K562 (cell line): ENCODE results near the gene ZFAND3. TPM values are rescaled to one million over a fixed set of nuclear protein-coding genes. Genes with fewer than 3 reads are reported as not detected.

Experiments
- ATAC-seq: fragments of 200-7000 bp; cut with Tn5 transposase; 3 replicates; pipeline ENCODE4 v1.9.1; 2020; ENCODE audit warnings: moderate library complexity
- BruUV-seq: library from RNA; stranded (reverse); fragments of 400-500 nt; replicated peaks from 2 replicates; lab custom pipeline; 2021; lab: Mats Ljungman, UMichigan
- CTCF ChIA-PET: fragments of 300-600 bp; formaldehyde crosslinking; extraction: SDS; loops from one replicate; lab custom pipeline; 2021; ENCODE audit warnings: low intra/inter-chr PET ratio; lab: Yijun Ruan, JAX
- POLR2A ChIA-PET: fragments of 300-600, 350-650 bp; sonication (Branson Sonifier 250); formaldehyde crosslinking; extraction: SDS; loops from one replicate; lab custom pipeline; 2021; ENCODE audit warnings: antibody characterized with exemption, inconsistent platforms; lab: Yijun Ruan, JAX
- DNase-seq, 4 experiments: peaks; one replicate each; pipeline versions ENCODE4 v3.0.0 to v3.0.0-alpha.2; 2011 to 2018; ENCODE audit warnings: low spot score in 3 of 4, mixed read lengths in 3 of 4; ENCODE audit errors: extremely low read depth in 1 of 4
- FAIRE-seq: peaks from 2 replicates; lab custom pipeline; 2011; peaks lifted over from hg19 to GRCh38; lab: Jason Lieb, UNC
- H2AFZ ChIP-seq: 2 replicates; pipeline ENCODE4 v1.6.0; 2011; ENCODE audit warnings: low read depth, low read length, control low read depth, inconsistent platforms
- H3K27ac ChIP-seq: fragments of 200-600 bp; 3 replicates; pipeline ENCODE4 v1.8.0; 2011; ENCODE audit warnings: low read depth, mild to moderate bottlenecking, control low read depth, inconsistent platforms, low read length, moderate library complexity, mixed read lengths; ENCODE audit errors: extremely low read depth
- H3K27me3 ChIP-seq, 2 experiments: fragments of 300-600 bp in 1 of 2; 2 replicates in 1 of 2; 3 replicates in 1 of 2; pipeline versions ENCODE4 v1.6.0 to v1.8.0; 2011; ENCODE audit warnings: inconsistent platforms in 2 of 2, low read length in 2 of 2, mild to moderate bottlenecking in 1 of 2, mixed read lengths in 1 of 2, moderate library complexity in 1 of 2; ENCODE audit not compliant: control insufficient read depth in 2 of 2, insufficient read depth in 2 of 2
- H3K36me3 ChIP-seq: fragments of 300-600 bp; 3 replicates; pipeline ENCODE4 v1.8.0; 2011; ENCODE audit warnings: mild to moderate bottlenecking, low read length, inconsistent platforms; ENCODE audit not compliant: control insufficient read depth, insufficient read depth
- H3K4me1 ChIP-seq, 2 experiments: fragments of 200-600 bp in 1 of 2; replicated peaks in 1 of 2; 2 replicates in 1 of 2; 3 replicates in 1 of 2; pipeline versions ENCODE4 v1.5.1 to v1.8.0; 2011; ENCODE audit warnings: inconsistent platforms in 2 of 2, low read length in 2 of 2, mild to moderate bottlenecking in 1 of 2, mixed read lengths in 1 of 2, moderate library complexity in 1 of 2; ENCODE audit not compliant: control insufficient read depth in 2 of 2, insufficient read depth in 2 of 2
- H3K4me2 ChIP-seq: 2 replicates; pipeline ENCODE4 v1.6.1; 2011; ENCODE audit warnings: low read length, control low read depth, inconsistent platforms, mixed read lengths; ENCODE audit not compliant: insufficient read depth
- H3K4me3 ChIP-seq: fragments of 200-600 bp; sonication (generic), shearing (Covaris generic); 2 replicates; pipeline ENCODE4 v1.5.1; 2016; ENCODE audit warnings: control low read depth, inconsistent platforms
- H3K79me2 ChIP-seq: fragments of 200-600 bp; 3 replicates; pipeline ENCODE4 v1.8.0; 2011; ENCODE audit warnings: low read length, inconsistent platforms; ENCODE audit not compliant: control insufficient read depth, insufficient read depth
- H3K9ac ChIP-seq, 2 experiments: 2 replicates each; pipeline versions ENCODE4 v1.6.0 to v1.6.1; 2011; ENCODE audit warnings: low read depth in 2 of 2, low read length in 2 of 2, control low read depth in 1 of 2, inconsistent platforms in 1 of 2, mild to moderate bottlenecking in 1 of 2, mixed read lengths in 1 of 2; ENCODE audit not compliant: insufficient read depth in 1 of 2
- H3K9me1 ChIP-seq: one replicate; pipeline ENCODE4 v1.6.0; 2011; ENCODE audit warnings: inconsistent platforms, mild to moderate bottlenecking, low read length, moderate library complexity; ENCODE audit not compliant: control insufficient read depth, insufficient read depth
- H3K9me3 ChIP-seq: replicated peaks from 2 replicates; pipeline ENCODE4 v1.5.1; 2011; ENCODE audit warnings: low read depth, low read length, inconsistent platforms; ENCODE audit not compliant: control insufficient read depth, insufficient read depth
- H4K20me1 ChIP-seq: replicated peaks from 2 replicates; pipeline ENCODE4 v1.6.1; 2011; ENCODE audit warnings: low read length, inconsistent platforms, mixed read lengths; ENCODE audit not compliant: control insufficient read depth, insufficient read depth
- PYGO2 ChIP-seq: fragments of 450-650 bp; IDR thresholded peaks from 2 replicates; pipeline ENCODE4 v1.6.1; 2016; ENCODE audit warnings: mild to moderate bottlenecking, missing genetic modification characterization, moderate library complexity, missing compliant biosample characterization
- SMARCE1 ChIP-seq: fragments of 450-650 bp; IDR thresholded peaks from 2 replicates; pipeline ENCODE4 v1.7.1; 2016; ENCODE audit warnings: mild to moderate bottlenecking
- ZC3H11A ChIP-seq: IDR thresholded peaks from 2 replicates; pipeline ENCODE4 v1.6.1; 2012; ENCODE audit warnings: low read depth, low read length, improper control_type of control experiment
- ZC3H8 ChIP-seq: fragments of 450-650 bp; IDR thresholded peaks from 2 replicates; pipeline ENCODE4 v1.6.1; 2017
- WGBS: fragments of 100-300 bp; shearing (Covaris generic); methylation state at CpG from one replicate; pipeline ENCODE4 v1.1.6; 2016; ENCODE audit warnings: low coverage, mixed read lengths; ENCODE audit not compliant: insufficient coverage; ENCODE audit errors: missing lambda C conversion rate; 5-methylcytosine and 5-hydroxymethylcytosine counted together
- in situ Hi-C: fragments of 300-500 bp; cut with MboI; formaldehyde crosslinking; loops from 4 replicates; pipeline ENCODE4 v1.15.0; 2018; ENCODE audit warnings: inconsistent platforms, mixed read lengths
- intact Hi-C: fragments of 100-400 bp; cut with micrococcal nuclease; formaldehyde crosslinking; loops from 2 replicates; pipeline ENCODE4 v1.14.2; 2022
- polyA plus RNA-seq, 8 experiments: library from polyadenylated mRNA; depleted of rRNA in 4 of 8; stranded (reverse) in 5 of 8; unstranded in 3 of 8; fragments of >200 nt; fragmentation: Nextera tagmentation in 2 of 8; fragmentation: Illumina TruSeq in 1 of 8; extraction: Ambion mirVana in 2 of 8; extraction: Trizol in 1 of 8; gene quantifications; 2 replicates each; pipeline versions ENCODE4 v1.2.1 to v1.2.3, GENCODE V29; 2011 to 2014; ENCODE audit warnings: inconsistent platforms in 1 of 8, missing spikeins in 1 of 8
- total RNA-seq, 7 experiments: library from RNA; depleted of rRNA in 6 of 7; stranded (reverse); fragments of >200 nt in 6 of 7; fragmentation: Illumina TruSeq in 2 of 7; extraction: Trizol in 2 of 7; gene quantifications; 2 replicates each; pipeline versions ENCODE4 v1.2.1 to v1.2.3, GENCODE V29; 2011 to 2021; ENCODE audit warnings: low replicate concordance in 1 of 7
- TF ChIP-seq, protein P1 (sequence below): fragments of 450-650 bp; IDR thresholded peaks from 2 replicates; pipeline ENCODE4 v1.7.0; 2016; ENCODE audit warnings: borderline replicate concordance
- TF ChIP-seq, protein P2 (sequence below): fragments of 250-450 bp; sonication (Bioruptor Pico); IDR thresholded peaks from 2 replicates; pipeline ENCODE4 v1.8.0; 2021; ENCODE audit warnings: moderate library complexity, mild to moderate bottlenecking, inconsistent platforms
- TF ChIP-seq, protein P3 (sequence below), 2 experiments: IDR thresholded peaks; 2 replicates each; pipeline ENCODE4 v1.6.1; 2012; ENCODE audit warnings: improper control_type of control experiment in 2 of 2, low read depth in 2 of 2, low read length in 2 of 2, borderline replicate concordance in 1 of 2
- TF ChIP-seq, protein P4 (sequence below): fragments of 450-650 bp; formaldehyde crosslinking; conservative IDR thresholded peaks from 2 replicates; pipeline ENCODE4 v1.4.0; 2022; ENCODE audit warnings: mild to moderate bottlenecking, missing genetic modification characterization
- TF ChIP-seq, protein P5 (sequence below): fragments of 150-350 bp; conservative IDR thresholded peaks from 2 replicates; pipeline ENCODE4 v1.6.1; 2014; ENCODE audit warnings: low read length

ZFAND3 gene
- total and polyA plus RNA-seq, 9 of the 15 experiments (the other 6 are each of a cell fraction or from before 2014, with no cell fraction given): 0.81 to 26.6 (median 11.8) TPM

DNA sequence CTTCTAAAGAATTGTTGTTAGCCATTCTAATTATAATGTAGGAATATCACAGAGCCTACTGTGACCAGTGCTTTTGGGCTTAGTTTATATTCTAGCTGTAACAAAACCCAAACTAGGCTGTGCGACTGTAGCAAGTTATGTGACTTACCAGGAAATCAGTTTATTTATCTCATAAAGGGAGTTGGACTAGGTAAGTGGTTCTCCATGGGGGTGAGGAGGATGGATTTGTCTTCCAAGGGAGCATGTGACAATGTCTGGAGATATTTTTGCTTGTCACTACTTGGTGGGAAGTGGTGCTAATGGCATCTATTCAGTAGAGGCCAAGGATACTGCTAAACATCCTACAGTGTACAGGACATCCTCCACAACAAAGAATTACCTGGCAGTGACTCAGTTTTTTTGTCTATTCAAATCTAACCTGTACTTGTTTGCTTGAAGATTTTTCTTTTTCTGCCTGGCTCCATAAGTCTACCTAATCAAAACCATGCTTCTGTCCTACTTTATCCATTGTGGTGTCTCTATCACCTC is 32.5 kb downstream of the ZFAND3 start:
- BruUV-seq: no TSS peak
- TF ChIP-seq, protein P1, sequence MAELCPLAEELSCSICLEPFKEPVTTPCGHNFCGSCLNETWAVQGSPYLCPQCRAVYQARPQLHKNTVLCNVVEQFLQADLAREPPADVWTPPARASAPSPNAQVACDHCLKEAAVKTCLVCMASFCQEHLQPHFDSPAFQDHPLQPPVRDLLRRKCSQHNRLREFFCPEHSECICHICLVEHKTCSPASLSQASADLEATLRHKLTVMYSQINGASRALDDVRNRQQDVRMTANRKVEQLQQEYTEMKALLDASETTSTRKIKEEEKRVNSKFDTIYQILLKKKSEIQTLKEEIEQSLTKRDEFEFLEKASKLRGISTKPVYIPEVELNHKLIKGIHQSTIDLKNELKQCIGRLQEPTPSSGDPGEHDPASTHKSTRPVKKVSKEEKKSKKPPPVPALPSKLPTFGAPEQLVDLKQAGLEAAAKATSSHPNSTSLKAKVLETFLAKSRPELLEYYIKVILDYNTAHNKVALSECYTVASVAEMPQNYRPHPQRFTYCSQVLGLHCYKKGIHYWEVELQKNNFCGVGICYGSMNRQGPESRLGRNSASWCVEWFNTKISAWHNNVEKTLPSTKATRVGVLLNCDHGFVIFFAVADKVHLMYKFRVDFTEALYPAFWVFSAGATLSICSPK: no peak
- TF ChIP-seq, protein P2, sequence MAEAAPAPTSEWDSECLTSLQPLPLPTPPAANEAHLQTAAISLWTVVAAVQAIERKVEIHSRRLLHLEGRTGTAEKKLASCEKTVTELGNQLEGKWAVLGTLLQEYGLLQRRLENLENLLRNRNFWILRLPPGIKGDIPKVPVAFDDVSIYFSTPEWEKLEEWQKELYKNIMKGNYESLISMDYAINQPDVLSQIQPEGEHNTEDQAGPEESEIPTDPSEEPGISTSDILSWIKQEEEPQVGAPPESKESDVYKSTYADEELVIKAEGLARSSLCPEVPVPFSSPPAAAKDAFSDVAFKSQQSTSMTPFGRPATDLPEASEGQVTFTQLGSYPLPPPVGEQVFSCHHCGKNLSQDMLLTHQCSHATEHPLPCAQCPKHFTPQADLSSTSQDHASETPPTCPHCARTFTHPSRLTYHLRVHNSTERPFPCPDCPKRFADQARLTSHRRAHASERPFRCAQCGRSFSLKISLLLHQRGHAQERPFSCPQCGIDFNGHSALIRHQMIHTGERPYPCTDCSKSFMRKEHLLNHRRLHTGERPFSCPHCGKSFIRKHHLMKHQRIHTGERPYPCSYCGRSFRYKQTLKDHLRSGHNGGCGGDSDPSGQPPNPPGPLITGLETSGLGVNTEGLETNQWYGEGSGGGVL (CRISPR knock-in tag): no peak
- TF ChIP-seq, protein P3, sequence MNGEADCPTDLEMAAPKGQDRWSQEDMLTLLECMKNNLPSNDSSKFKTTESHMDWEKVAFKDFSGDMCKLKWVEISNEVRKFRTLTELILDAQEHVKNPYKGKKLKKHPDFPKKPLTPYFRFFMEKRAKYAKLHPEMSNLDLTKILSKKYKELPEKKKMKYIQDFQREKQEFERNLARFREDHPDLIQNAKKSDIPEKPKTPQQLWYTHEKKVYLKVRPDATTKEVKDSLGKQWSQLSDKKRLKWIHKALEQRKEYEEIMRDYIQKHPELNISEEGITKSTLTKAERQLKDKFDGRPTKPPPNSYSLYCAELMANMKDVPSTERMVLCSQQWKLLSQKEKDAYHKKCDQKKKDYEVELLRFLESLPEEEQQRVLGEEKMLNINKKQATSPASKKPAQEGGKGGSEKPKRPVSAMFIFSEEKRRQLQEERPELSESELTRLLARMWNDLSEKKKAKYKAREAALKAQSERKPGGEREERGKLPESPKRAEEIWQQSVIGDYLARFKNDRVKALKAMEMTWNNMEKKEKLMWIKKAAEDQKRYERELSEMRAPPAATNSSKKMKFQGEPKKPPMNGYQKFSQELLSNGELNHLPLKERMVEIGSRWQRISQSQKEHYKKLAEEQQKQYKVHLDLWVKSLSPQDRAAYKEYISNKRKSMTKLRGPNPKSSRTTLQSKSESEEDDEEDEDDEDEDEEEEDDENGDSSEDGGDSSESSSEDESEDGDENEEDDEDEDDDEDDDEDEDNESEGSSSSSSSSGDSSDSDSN (IDR thresholded peaks at IDR 0.05; ENCODE audit: borderline replicate concordance in 1 of 2, low read depth in 2 of 2, low read length in 2 of 2): no peak
- TF ChIP-seq ZC3H11A (no peak), SMARCE1 (no peak), ZC3H8 (no peak), PYGO2 (tag) (no peak)
- TF ChIP-seq, protein P4, sequence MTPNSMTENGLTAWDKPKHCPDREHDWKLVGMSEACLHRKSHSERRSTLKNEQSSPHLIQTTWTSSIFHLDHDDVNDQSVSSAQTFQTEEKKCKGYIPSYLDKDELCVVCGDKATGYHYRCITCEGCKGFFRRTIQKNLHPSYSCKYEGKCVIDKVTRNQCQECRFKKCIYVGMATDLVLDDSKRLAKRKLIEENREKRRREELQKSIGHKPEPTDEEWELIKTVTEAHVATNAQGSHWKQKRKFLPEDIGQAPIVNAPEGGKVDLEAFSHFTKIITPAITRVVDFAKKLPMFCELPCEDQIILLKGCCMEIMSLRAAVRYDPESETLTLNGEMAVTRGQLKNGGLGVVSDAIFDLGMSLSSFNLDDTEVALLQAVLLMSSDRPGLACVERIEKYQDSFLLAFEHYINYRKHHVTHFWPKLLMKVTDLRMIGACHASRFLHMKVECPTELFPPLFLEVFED (CRISPR knock-in tag): no peak
- TF ChIP-seq, protein P5, sequence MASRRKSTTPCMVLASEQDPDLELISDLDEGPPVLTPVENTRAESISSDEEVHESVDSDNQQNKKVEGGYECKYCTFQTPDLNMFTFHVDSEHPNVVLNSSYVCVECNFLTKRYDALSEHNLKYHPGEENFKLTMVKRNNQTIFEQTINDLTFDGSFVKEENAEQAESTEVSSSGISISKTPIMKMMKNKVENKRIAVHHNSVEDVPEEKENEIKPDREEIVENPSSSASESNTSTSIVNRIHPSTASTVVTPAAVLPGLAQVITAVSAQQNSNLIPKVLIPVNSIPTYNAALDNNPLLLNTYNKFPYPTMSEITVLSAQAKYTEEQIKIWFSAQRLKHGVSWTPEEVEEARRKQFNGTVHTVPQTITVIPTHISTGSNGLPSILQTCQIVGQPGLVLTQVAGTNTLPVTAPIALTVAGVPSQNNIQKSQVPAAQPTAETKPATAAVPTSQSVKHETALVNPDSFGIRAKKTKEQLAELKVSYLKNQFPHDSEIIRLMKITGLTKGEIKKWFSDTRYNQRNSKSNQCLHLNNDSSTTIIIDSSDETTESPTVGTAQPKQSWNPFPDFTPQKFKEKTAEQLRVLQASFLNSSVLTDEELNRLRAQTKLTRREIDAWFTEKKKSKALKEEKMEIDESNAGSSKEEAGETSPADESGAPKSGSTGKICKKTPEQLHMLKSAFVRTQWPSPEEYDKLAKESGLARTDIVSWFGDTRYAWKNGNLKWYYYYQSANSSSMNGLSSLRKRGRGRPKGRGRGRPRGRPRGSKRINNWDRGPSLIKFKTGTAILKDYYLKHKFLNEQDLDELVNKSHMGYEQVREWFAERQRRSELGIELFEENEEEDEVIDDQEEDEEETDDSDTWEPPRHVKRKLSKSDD: no peak

More for the DNA sequence above, 32.5 kb downstream of the ZFAND3 start:
- Histone ChIP-seq H3K27me3 (no peaks in the 10 kb centered on the region), H3K4me2 (no peak overlapping the region), H3K36me3 (no peaks in the 10 kb centered on the region), H4K20me1 (peaks cover 9% of the 10 kb centered on the region; the same call in 1 of the 2 replicates), H3K9me3 (no peaks in the 10 kb centered on the region), H3K79me2 (peaks cover 55% of the 10 kb centered on the region), H3K4me3 (no peak overlapping the region), H3K9me1 (no peaks in the 10 kb centered on the region), H3K9ac (no peak overlapping the region), H2AFZ (no peak overlapping the region), H3K4me1 (no peaks in the 10 kb centered on the region), H3K27ac (no peak overlapping the region)
- ChIA-PET CTCF (interaction anchor here (0.6 kb wide), 1 partner anchor 549 kb away, joined by 3 read pairs; no protein-coding TSS in a partner anchor), POLR2A (interaction anchor here (1.5 kb wide), 1 partner anchor 9 kb away, joined by 3 read pairs; no protein-coding TSS in a partner anchor)
- intact Hi-C loops: no loop called here
- DNase-seq (no peak), ATAC-seq (peak; percentile 30; the same call in 1 of the 3 replicates), FAIRE-seq (no peak)
- 55% methylated on average over 1 of the region's 1 CpG for WGBS
- in situ Hi-C loops: no loop called here
